ENCODE results near the gene ZNF100.
"Not testable (repeated sequence)": the region's sequence is repeated elsewhere in the genome, so short reads cannot be mapped to it uniquely, and the experiment has no call there.

ZNF100 gene

GRCh38 chr19:21767065-21767800, at the start of gene ZNF100:
TSS of gene ZNF100 (minus strand) at chr19:21767579. CDS start at chr19:21767429, 150 bp downstream.
- DNase-seq (ENCODE audit: low read depth, low spot score), result peak; percentile 69

- no peak for DNase-seq (ENCODE audit: low read depth, low spot score)
Measured at GRCh38 chr19:21812448-21812847, 45.1 kb upstream of the ZNF100 start.

GRCh38 chr19:21808400-21809000, 41.1 kb upstream of the ZNF100 start:
- DNase-seq (ENCODE audit: low read depth, low spot score), result not testable (repeated sequence)

- no peak for DNase-seq (ENCODE audit: low read depth, low spot score)
Measured at GRCh38 chr19:21789466-21790085, 22.2 kb upstream of the ZNF100 start.

- DNase-seq (ENCODE audit: low read depth, low spot score), result no peak
Measured at GRCh38 chr19:21786936-21787335, 19.6 kb upstream of the ZNF100 start.

- DNase-seq (ENCODE audit: low read depth, low spot score), result not testable (repeated sequence)
Measured at GRCh38 chr19:21775792-21776191, 8.4 kb upstream of the ZNF100 start.

GRCh38 chr19:21766705-21767064, 694 bp downstream of the ZNF100 start:
- not testable (repeated sequence) for DNase-seq (ENCODE audit: low read depth, low spot score)

- DNase-seq (ENCODE audit: low read depth, low spot score), result no peak
Measured at GRCh38 chr19:21765151-21765550, 2.2 kb downstream of the ZNF100 start.

GRCh38 chr19:21761547-21761946, 5.8 kb downstream of the ZNF100 start:
- DNase-seq (ENCODE audit: low read depth, low spot score), result not testable (repeated sequence)

- no peak for DNase-seq (ENCODE audit: low read depth, low spot score)
Measured at GRCh38 chr19:21758296-21758695, 9.1 kb downstream of the ZNF100 start.

- not testable (repeated sequence) for DNase-seq (ENCODE audit: low read depth, low spot score)
Measured at GRCh38 chr19:21755555-21755954, 11.8 kb downstream of the ZNF100 start.

- no peak for DNase-seq (ENCODE audit: low read depth, low spot score)
Measured at GRCh38 chr19:21751384-21751783, 16.0 kb downstream of the ZNF100 start.

GRCh38 chr19:21750586-21751128, 16.7 kb downstream of the ZNF100 start:
- DNase-seq (ENCODE audit: low read depth, low spot score), result no peak

GRCh38 chr19:21749090-21749489, 18.3 kb downstream of the ZNF100 start:
- DNase-seq (ENCODE audit: low read depth, low spot score), result no peak

- no peak for DNase-seq (ENCODE audit: low read depth, low spot score)
Measured at GRCh38 chr19:21748088-21748487, 19.3 kb downstream of the ZNF100 start.

GRCh38 chr19:21740559-21740958, 26.8 kb downstream of the ZNF100 start:
- DNase-seq (ENCODE audit: low read depth, low spot score), result no peak

- DNase-seq (ENCODE audit: low read depth, low spot score), result not testable (repeated sequence)
Measured at GRCh38 chr19:21726942-21727747, 40.2 kb downstream of the ZNF100 start.

GRCh38 chr19:21713761-21714160, 53.6 kb downstream of the ZNF100 start:
- DNase-seq (ENCODE audit: low read depth, low spot score), result no peak

- no peak for DNase-seq (ENCODE audit: low read depth, low spot score)
Measured at GRCh38 chr19:21709464-21709863, 57.9 kb downstream of the ZNF100 start.

- not testable (repeated sequence) for DNase-seq (ENCODE audit: low read depth, low spot score)
Measured at GRCh38 chr19:21707878-21708277, 59.5 kb downstream of the ZNF100 start.

- DNase-seq (ENCODE audit: low read depth, low spot score), result no peak
Measured at GRCh38 chr19:21707065-21707464, 60.3 kb downstream of the ZNF100 start.

GRCh38 chr19:21705393-21705792, 62.0 kb downstream of the ZNF100 start:
- DNase-seq (ENCODE audit: low read depth, low spot score), result no peak

Measured in brain pericyte (primary cell).